Right atrium auricular region (tissue), 2 donors: ENCODE results near the gene DMGDH. TPM values are rescaled to one million over a fixed set of nuclear protein-coding genes. Genes with fewer than 3 reads are reported as not detected.

Experiments
- DNase-seq: peaks from one replicate; pipeline ENCODE4 v3.0.0-alpha.2; 2019; ENCODE audit warnings: low spot score
- H3K27ac ChIP-seq, 2 donors: fragments of 200-600 bp; sonication (generic); 1 replicate in 1 of 2; 2 replicates in 1 of 2; pipeline ENCODE4 v1.5.1; 2016 to 2019
- H3K27me3 ChIP-seq, 2 donors: fragments of 200-600 bp; sonication (generic); one replicate each; pipeline versions ENCODE4 v1.5.1 to v1.6.0; 2017 to 2019
- H3K36me3 ChIP-seq: fragments of 200-600 bp; sonication (generic); one replicate; pipeline ENCODE4 v1.5.1; 2016
- H3K4me1 ChIP-seq, 2 donors: fragments of 200-600 bp; sonication (generic); one replicate each; pipeline versions ENCODE4 v1.5.1 to v1.6.0; 2017 to 2019
- H3K4me3 ChIP-seq, 2 donors: fragments of 200-600 bp; sonication (generic); 1 replicate in 1 of 2; 2 replicates in 1 of 2; pipeline ENCODE4 v1.5.1; 2017 to 2019; ENCODE audit warnings: mild to moderate bottlenecking in 1 of 2, moderate library complexity in 1 of 2
- H3K9me3 ChIP-seq, 2 donors: fragments of 200-600 bp; sonication (generic); one replicate each; pipeline ENCODE4 v1.5.1; 2019
- total RNA-seq, 2 donors: library from RNA; depleted of rRNA; stranded (reverse); fragments of >200 nt; gene quantifications; one replicate each; pipeline ENCODE4 v1.1.0, GENCODE V29; 2016
- TF ChIP-seq, protein P1 (sequence below), 2 donors: fragments of 200-600 bp; sonication (generic); IDR thresholded peaks; one replicate each; pipeline ENCODE4 v1.5.1; 2019; ENCODE audit warnings: antibody characterized with exemption in 2 of 2

DMGDH gene
- 1 to 10 TPM; 1.3 to 4.0 TPM for total RNA-seq

GRCh38 chr5:79069488-79070349, at the start of gene DMGDH, which contains the start of gene BHMT2:
Gene DMGDH, minus strand, starts transcription at chr5:79069674. Its CDS starts 54 bp downstream, at chr5:79069620.
Gene BHMT2, plus strand, starts transcription at chr5:79069767. Its CDS starts 16 bp downstream, at chr5:79069783.
- TF ChIP-seq, protein P1, sequence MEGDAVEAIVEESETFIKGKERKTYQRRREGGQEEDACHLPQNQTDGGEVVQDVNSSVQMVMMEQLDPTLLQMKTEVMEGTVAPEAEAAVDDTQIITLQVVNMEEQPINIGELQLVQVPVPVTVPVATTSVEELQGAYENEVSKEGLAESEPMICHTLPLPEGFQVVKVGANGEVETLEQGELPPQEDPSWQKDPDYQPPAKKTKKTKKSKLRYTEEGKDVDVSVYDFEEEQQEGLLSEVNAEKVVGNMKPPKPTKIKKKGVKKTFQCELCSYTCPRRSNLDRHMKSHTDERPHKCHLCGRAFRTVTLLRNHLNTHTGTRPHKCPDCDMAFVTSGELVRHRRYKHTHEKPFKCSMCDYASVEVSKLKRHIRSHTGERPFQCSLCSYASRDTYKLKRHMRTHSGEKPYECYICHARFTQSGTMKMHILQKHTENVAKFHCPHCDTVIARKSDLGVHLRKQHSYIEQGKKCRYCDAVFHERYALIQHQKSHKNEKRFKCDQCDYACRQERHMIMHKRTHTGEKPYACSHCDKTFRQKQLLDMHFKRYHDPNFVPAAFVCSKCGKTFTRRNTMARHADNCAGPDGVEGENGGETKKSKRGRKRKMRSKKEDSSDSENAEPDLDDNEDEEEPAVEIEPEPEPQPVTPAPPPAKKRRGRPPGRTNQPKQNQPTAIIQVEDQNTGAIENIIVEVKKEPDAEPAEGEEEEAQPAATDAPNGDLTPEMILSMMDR (IDR thresholded peaks at IDR 0.05), result no peak
- no peaks in the 10 kb centered on the region for H3K9me3 ChIP-seq
- H3K36me3 ChIP-seq, result no peaks in the 10 kb centered on the region
- H3K4me3 ChIP-seq, result peak within 1 kb of the TSS; percentile 39 to 55
- peak within 1 kb of the TSS; percentile 43 to 62 for H3K27ac ChIP-seq
- no peaks in the 10 kb centered on the region for H3K27me3 ChIP-seq
- H3K4me1 ChIP-seq, result no peaks in the 10 kb centered on the region
- DNase-seq, result no peak

DNA sequence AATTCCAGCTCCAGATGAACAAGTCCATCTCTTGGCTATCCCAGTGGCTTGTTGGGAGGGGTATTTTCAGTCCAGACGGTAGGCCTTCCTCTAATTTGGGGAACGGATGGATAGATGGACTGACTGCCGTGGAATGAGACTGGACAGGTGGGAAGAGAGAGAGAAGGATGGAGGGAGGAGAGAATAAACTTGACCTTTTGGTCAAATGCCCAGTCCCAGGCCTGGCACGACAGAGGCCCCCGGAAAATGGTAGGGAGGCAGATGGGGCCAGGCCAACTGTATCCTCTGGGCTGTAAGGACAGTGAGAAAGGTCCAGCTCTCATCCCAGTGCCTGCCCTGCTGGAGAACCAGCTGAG, 43.2 kb upstream of the DMGDH start:
- Histone ChIP-seq H3K36me3 (no peaks in the 10 kb centered on the region), H3K27me3 (peaks cover 5 to 10% of the 10 kb centered on the region in 2 donors), H3K4me1 (peaks cover 0 to 12% of the 10 kb centered on the region in 2 donors), H3K27ac (no peak overlapping the region), H3K9me3 (no peaks in the 10 kb centered on the region), H3K4me3 (no peak overlapping the region)
- DNase-seq, result no peak
- TF ChIP-seq, protein P1 (IDR thresholded peaks at IDR 0.05), result no peak

- Histone ChIP-seq H3K9me3 (no peaks in the 10 kb centered on the region), H3K27me3 (peaks cover 5 to 10% of the 10 kb centered on the region in 2 donors), H3K4me3 (peak overlapping the region in 1 of 2 donors; percentile 18), H3K36me3 (no peaks in the 10 kb centered on the region), H3K27ac (no peak overlapping the region), H3K4me1 (peaks cover 0 to 17% of the 10 kb centered on the region in 2 donors)
- no peak for DNase-seq
- TF ChIP-seq, protein P1 (IDR thresholded peaks at IDR 0.05), result no peak
Observed at GRCh38 chr5:79111960-79112702, 42.7 kb upstream of the DMGDH start.

DNA sequence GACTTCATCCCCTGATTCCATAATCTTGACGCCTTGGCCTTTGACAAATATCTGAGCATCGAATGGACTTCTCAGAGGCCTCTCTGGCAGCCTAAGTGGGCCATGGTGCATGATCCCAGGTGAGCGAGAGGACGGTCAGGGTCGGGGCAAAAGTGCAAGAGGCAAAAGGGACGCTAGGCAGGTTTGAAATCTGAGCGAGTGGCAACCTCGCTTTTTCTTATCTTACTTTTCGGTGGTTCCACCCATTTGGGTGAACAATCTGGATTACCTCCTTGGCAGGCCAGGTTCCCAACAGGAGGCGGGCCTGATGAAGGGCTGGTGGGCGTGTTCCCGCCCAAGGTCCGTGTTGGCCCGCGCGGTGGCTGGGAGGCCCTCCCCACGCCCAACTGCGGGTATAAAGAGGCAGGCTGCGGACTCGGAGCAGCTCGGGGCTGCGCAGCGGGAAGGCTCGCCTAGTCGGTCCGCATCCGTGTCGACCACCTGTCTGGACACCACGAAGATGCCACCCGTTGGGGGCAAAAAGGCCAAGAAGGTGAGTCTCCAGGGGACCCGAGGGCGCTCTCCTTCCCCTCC, 42.0 kb upstream of the DMGDH start, which contains the start of gene BHMT:
TSS of gene BHMT (plus strand) at position 423 of the 573 bp plus-strand sequence. CDS start at position 500, 77 bp downstream.
- TF ChIP-seq, protein P1 (IDR thresholded peaks at IDR 0.05), result no peak
- peaks cover 5 to 10% of the 10 kb centered on the region in 2 donors for H3K27me3 ChIP-seq
- DNase-seq, result no peak
- H3K9me3 ChIP-seq, result no peaks in the 10 kb centered on the region
- H3K4me1 ChIP-seq, result peaks cover 0 to 17% of the 10 kb centered on the region in 2 donors
- H3K4me3 ChIP-seq, result peak within 1 kb of the TSS in 1 of 2 donors; percentile 18
- no peaks in the 10 kb centered on the region for H3K36me3 ChIP-seq
- no peak within 1 kb of the TSS for H3K27ac ChIP-seq

- H3K4me1 ChIP-seq, result peaks cover 0 to 17% of the 10 kb centered on the region in 2 donors
- no peak for DNase-seq
- TF ChIP-seq, protein P1 (IDR thresholded peaks at IDR 0.05), result peak in 1 of 2 donors; percentile 55
- H3K27ac ChIP-seq, result no peak overlapping the region
- H3K4me3 ChIP-seq, result no peak overlapping the region
- peaks cover 5 to 10% of the 10 kb centered on the region in 2 donors for H3K27me3 ChIP-seq
- H3K9me3 ChIP-seq, result no peaks in the 10 kb centered on the region
- no peaks in the 10 kb centered on the region for H3K36me3 ChIP-seq
Observed at GRCh38 chr5:79109527-79110492, 40.3 kb upstream of the DMGDH start.
